Spleen (tissue), 7 donors: Measurements from ENCODE around the gene TRIP4.

Experiments used
- POLR2AphosphoS5 ChIP-seq, 3 donors: sonication (generic); formaldehyde crosslinking; IDR thresholded peaks; one replicate each; pipeline ENCODE4 v1.5.1; 2017; ENCODE audit warnings: antibody characterized with exemption in 3 of 3
- TF ChIP-seq, protein P1 (sequence below), 11 experiments: fragments of 200-600 bp in 7 of 11; fragments of 450-650 bp in 4 of 11; sonication (generic) in 4 of 11; IDR thresholded peaks in 8 of 11; conservative IDR thresholded peaks in 3 of 11; 1 replicate in 7 of 11; 2 replicates in 4 of 11; pipeline versions ENCODE4 v1.4.0 to v1.8.0; 2016 to 2021; ENCODE audit warnings: antibody characterized with exemption in 11 of 11, inconsistent platforms in 4 of 11, mild to moderate bottlenecking in 1 of 11
- donor health status: DM: no; HTN: no; CAD: no; lungs with moderate emphysema.
- donor health status: DM: no; HTN: no; CAD: no.
- donor health status: DM: no; HTN: no; CAD: no.

DNA sequence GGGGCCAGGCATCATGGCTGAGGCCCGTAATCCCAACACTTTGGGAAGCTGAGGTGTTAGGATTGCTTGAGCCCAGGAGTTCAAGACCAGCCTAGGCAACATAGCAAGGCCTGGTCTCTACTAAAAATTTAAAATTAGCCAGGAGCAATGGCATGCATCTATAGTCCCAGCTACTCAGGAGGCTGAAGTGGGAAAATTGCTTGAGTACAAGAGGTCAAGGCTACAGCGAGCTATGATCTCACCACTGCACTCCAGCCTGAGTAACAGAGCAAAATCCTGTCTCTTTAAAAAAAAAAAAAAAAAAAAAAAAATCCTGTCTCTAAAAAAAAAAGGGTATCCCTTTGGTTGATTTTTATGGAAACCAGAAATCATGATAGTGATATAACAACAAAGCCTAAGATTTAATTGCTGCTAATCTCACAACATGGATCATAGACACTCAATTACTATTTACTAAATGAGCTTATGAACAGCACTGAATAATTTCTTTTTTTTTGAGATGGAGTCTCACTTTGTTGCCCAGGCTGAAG, 18.5 kb upstream of the TRIP4 start:
- TF ChIP-seq, protein P1, sequence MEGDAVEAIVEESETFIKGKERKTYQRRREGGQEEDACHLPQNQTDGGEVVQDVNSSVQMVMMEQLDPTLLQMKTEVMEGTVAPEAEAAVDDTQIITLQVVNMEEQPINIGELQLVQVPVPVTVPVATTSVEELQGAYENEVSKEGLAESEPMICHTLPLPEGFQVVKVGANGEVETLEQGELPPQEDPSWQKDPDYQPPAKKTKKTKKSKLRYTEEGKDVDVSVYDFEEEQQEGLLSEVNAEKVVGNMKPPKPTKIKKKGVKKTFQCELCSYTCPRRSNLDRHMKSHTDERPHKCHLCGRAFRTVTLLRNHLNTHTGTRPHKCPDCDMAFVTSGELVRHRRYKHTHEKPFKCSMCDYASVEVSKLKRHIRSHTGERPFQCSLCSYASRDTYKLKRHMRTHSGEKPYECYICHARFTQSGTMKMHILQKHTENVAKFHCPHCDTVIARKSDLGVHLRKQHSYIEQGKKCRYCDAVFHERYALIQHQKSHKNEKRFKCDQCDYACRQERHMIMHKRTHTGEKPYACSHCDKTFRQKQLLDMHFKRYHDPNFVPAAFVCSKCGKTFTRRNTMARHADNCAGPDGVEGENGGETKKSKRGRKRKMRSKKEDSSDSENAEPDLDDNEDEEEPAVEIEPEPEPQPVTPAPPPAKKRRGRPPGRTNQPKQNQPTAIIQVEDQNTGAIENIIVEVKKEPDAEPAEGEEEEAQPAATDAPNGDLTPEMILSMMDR (IDR thresholded peaks at IDR 0.05 in 8 of 11, conservative IDR thresholded peaks at IDR 0.05 in 3 of 11) = no peak
- TF ChIP-seq POLR2AphosphoS5 (IDR thresholded peaks at IDR 0.05) = no peak
